Naive thymus-derived CD4-positive, alpha-beta T cell (primary cell): ENCODE measurements around the gene TRAF7. TPM values are rescaled to one million over a fixed set of nuclear protein-coding genes. Genes with fewer than 3 reads are reported as not detected.

Experiments used
- ATAC-seq: fragments of 150-1000 bp; cut with Tn5 transposase; 2 replicates; pipeline ENCODE4 v1.10.0; 2021; ENCODE audit warnings: mild to moderate bottlenecking, moderate library complexity
- CTCF ChIA-PET: fragments of 350-600 bp; sonication (Branson Sonifier 250); formaldehyde crosslinking; loops from one replicate; lab custom pipeline; 2021; ENCODE audit warnings: antibody characterized with exemption; lab: Charles Lee
- POLR2A ChIA-PET: fragments of 350-600 bp; sonication (Branson Sonifier 250); formaldehyde crosslinking; loops from one replicate; lab custom pipeline; 2021; ENCODE audit warnings: antibody characterized with exemption, inconsistent platforms; lab: Charles Lee
- DNase-seq, 9 donors: peaks; one replicate each; pipeline versions ENCODE4 v3.0.0 to v3.0.0-alpha.2; 2020 to 2022; ENCODE audit warnings: mixed read lengths in 1 of 9
- H3K27ac ChIP-seq: one replicate; pipeline ENCODE4 v1.7.0; 2013; ENCODE audit warnings: mild to moderate bottlenecking, low read depth, low read length, moderate library complexity
- H3K27me3 ChIP-seq, 2 donors: one replicate each; pipeline ENCODE4 v1.7.0; 2013; ENCODE audit warnings: low read length in 2 of 2, mild to moderate bottlenecking in 2 of 2, moderate library complexity in 2 of 2; ENCODE audit not compliant: control insufficient read depth in 2 of 2, insufficient read depth in 2 of 2
- H3K36me3 ChIP-seq, 3 experiments: 1 replicate in 2 of 3; 2 replicates in 1 of 3; pipeline ENCODE4 v1.7.0; 2013; ENCODE audit warnings: low read length in 3 of 3, mild to moderate bottlenecking in 3 of 3, moderate library complexity in 1 of 3; ENCODE audit not compliant: insufficient read depth in 3 of 3, control insufficient read depth in 2 of 3
- H3K4me1 ChIP-seq, 2 donors: one replicate each; pipeline ENCODE4 v1.7.0; 2013; ENCODE audit warnings: low read length in 2 of 2, mild to moderate bottlenecking in 2 of 2, moderate library complexity in 1 of 2; ENCODE audit not compliant: control insufficient read depth in 2 of 2, insufficient read depth in 2 of 2
- H3K4me3 ChIP-seq: 2 replicates; pipeline ENCODE4 v1.7.0; 2013; ENCODE audit warnings: mild to moderate bottlenecking, low read length
- H3K9me3 ChIP-seq, 3 experiments: 1 replicate in 2 of 3; 2 replicates in 1 of 3; pipeline ENCODE4 v1.7.0; 2013; ENCODE audit warnings: low read length in 3 of 3; ENCODE audit not compliant: control insufficient read depth in 2 of 3
- H3K27ac Mint-ChIP-seq, 9 donors: one replicate each; pipeline ENCODE4 v1.8.0; 2020 to 2022; ENCODE audit warnings: mixed read lengths in 9 of 9, mild to moderate bottlenecking in 8 of 9, moderate library complexity in 5 of 9, inconsistent platforms in 2 of 9
- H3K27me3 Mint-ChIP-seq, 5 donors: one replicate each; pipeline ENCODE4 v1.8.0; 2021 to 2022; ENCODE audit warnings: mixed read lengths in 5 of 5, mild to moderate bottlenecking in 1 of 5
- H3K36me3 Mint-ChIP-seq, 5 donors: one replicate each; pipeline ENCODE4 v1.8.0; 2020 to 2022; ENCODE audit warnings: mixed read lengths in 5 of 5, mild to moderate bottlenecking in 3 of 5, inconsistent platforms in 1 of 5
- H3K4me1 Mint-ChIP-seq, 7 donors: one replicate each; pipeline ENCODE4 v1.8.0; 2020 to 2022; ENCODE audit warnings: mixed read lengths in 7 of 7, mild to moderate bottlenecking in 3 of 7, inconsistent platforms in 1 of 7
- H3K4me3 Mint-ChIP-seq, 10 donors: one replicate each; pipeline ENCODE4 v1.8.0; 2020 to 2022; ENCODE audit warnings: mild to moderate bottlenecking in 10 of 10, mixed read lengths in 10 of 10, moderate library complexity in 6 of 10, inconsistent platforms in 2 of 10
- H3K9me3 Mint-ChIP-seq, 11 donors: one replicate each; pipeline ENCODE4 v1.8.0; 2020 to 2022; ENCODE audit warnings: mixed read lengths in 11 of 11, mild to moderate bottlenecking in 4 of 11, inconsistent platforms in 1 of 11, moderate library complexity in 1 of 11
- intact Hi-C, 2 donors: fragments of 100-400 bp; cut with micrococcal nuclease; formaldehyde crosslinking; loops; one replicate each; pipeline ENCODE4 v1.15.1; 2023
- polyA plus RNA-seq, 2 donors: library from polyadenylated mRNA; unstranded; fragments of 300-500 nt; fragmentation: Illumina TruSeq; gene quantifications; one replicate each; pipeline ENCODE4 v1.2.3, GENCODE V29; 2021
- total RNA-seq, 6 experiments: library from RNA in 5 of 6; stranded (reverse) in 5 of 6; gene quantifications; 1 replicate in 5 of 6; 2 replicates in 1 of 6; pipeline ENCODE4 v1.2.3 and lab custom pipeline; 2021 to 2026

TRAF7 gene
- total and polyA plus RNA-seq, 7 experiments from 2014 or later: 4.8 to 58.3 (median 34.8) TPM

DNA sequence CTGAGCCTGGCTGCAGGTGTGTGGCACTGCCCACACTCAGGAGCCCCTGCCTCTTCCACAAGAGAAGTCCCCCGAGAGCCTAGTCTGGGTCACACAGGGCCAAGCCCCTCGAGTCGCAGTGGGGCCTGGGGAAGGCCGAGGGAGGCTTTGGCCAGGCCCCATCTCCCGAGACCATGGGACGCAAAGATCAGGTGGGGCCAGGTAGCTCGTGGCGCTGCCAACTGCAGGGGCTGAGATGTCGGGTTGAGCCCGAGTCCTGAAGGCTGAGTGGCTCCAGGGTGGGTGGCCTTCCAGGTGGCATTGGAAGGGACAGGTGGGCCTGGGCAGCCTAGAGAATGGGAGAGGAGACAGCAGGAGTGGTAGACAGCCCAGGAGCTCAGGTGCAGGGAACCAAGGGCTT is 6.3 kb downstream of the TRAF7 start:
- no peak overlapping the region for H3K4me3 Mint-ChIP-seq
- Histone ChIP-seq H3K4me3 (no peak overlapping the region), H3K27me3 (no peaks in the 10 kb centered on the region), H3K36me3 (peaks cover 0 to 14% (median 3%) of the 10 kb centered on the region in 3 experiments), H3K4me1 (peaks cover 0 to 7% of the 10 kb centered on the region in 2 donors), H3K27ac (no peak overlapping the region), H3K9me3 (no peaks in the 10 kb centered on the region)
- H3K36me3 Mint-ChIP-seq: peaks cover 0 to 13% (median 0%) of the 10 kb centered on the region in 5 donors
- ATAC-seq: no peak
- no peak for DNase-seq
- ChIA-PET POLR2A (interaction anchor here (1.3 kb wide), 1 partner anchor 10 kb away, joined by 3 read pairs; no protein-coding TSS in a partner anchor), CTCF (interaction anchor here (1.0 kb wide), 1 partner anchor 158 kb away, joined by 3 read pairs; no protein-coding TSS in a partner anchor)
- peaks cover 6 to 16% (median 13%) of the 10 kb centered on the region in 7 donors for H3K4me1 Mint-ChIP-seq
- H3K9me3 Mint-ChIP-seq: no peaks in the 10 kb centered on the region
- peak overlapping the region in 1 of 9 donors; percentile 51 for H3K27ac Mint-ChIP-seq
- intact Hi-C loops: no loop called here
- no peaks in the 10 kb centered on the region for H3K27me3 Mint-ChIP-seq

DNA sequence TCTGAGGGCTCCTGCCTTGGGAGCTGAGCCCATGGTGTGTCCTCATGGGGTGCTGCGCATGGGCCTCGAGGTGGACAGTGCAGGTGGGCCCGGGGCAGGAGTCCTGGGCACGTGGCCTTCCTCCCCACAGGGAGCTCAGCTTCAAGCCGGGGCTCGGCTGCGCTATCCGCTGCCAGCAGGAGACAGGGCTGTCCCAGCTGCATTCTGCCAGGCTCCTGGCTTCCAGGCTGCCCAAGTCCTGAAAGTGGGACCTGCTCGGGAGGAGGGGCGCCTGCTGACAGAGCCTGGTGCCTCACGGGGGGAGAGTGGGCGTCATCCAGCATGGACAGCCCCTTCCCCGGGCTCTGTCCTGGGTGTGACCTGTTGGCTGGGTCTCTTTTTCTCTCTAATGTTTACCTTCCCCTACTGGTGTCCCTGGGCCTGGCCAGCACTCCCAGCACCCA is 7.1 kb downstream of the TRAF7 start:
- H3K9me3 ChIP-seq: no peaks in the 10 kb centered on the region
- CTCF ChIA-PET: interaction anchor here (1.0 kb wide), 1 partner anchor 159 kb away, joined by 3 read pairs; no protein-coding TSS in a partner anchor

DNA sequence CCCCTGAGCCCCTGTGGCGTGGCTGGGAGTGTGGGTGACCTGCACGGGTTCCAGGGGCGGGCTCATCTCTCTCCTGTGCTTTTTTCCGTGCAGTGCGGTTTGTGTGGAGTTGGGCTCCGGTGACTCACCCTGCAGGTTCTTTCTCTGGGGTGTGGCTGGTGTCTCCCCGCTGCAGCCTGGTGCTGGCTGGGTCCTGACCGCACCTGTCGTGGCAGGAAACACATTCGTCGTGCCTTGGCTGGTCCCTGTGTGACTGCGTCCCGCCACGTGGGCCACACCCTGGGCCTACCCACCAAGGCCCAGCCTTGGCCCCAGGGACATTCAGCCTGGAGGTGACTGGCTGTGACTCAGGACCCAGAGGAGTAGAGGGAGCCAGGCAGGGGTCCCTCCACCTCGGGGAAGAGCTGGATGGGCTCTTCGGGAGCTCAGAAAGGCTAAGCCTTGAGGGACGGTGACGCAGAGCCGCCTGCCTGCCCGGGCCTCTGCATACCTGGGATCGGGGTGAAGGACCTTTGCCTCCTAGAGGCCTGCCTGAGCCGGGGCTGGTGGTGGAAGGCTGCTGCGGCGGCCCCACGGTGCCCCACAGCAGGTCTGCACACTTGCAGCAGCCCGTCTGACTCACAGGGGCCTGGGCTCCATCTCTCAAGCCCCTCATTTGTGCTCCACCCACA is 7.8 kb downstream of the TRAF7 start:
- CTCF ChIA-PET: interaction anchor here (0.6 kb wide), 1 partner anchor 1135 kb away, joined by 4 read pairs; no protein-coding TSS in a partner anchor
- Histone ChIP-seq H3K36me3 (peaks cover 0 to 28% (median 3%) of the 10 kb centered on the region in 3 experiments), H3K27me3 (no peaks in the 10 kb centered on the region), H3K4me1 (no peaks in the 10 kb centered on the region), H3K27ac (no peak overlapping the region), H3K9me3 (no peaks in the 10 kb centered on the region), H3K4me3 (no peak overlapping the region)
- ATAC-seq (no peak), DNase-seq (no peak)
- H3K4me1 Mint-ChIP-seq: peaks cover 0 to 8% (median 0%) of the 10 kb centered on the region in 7 donors
- peaks cover 0 to 13% (median 0%) of the 10 kb centered on the region in 5 donors for H3K36me3 Mint-ChIP-seq
- no peak overlapping the region for H3K4me3 Mint-ChIP-seq
- H3K9me3 Mint-ChIP-seq: no peaks in the 10 kb centered on the region
- POLR2A ChIA-PET: interaction anchor here (0.6 kb wide), 1 partner anchor 8 kb away, joined by 3 read pairs; the partner anchor contains the start of gene TRAF7
- no peaks in the 10 kb centered on the region for H3K27me3 Mint-ChIP-seq
- H3K27ac Mint-ChIP-seq: peak overlapping the region in 2 of 9 donors; percentile 4 to 19
- intact Hi-C loops: no loop called here

More for the DNA sequence above, 7.1 kb downstream of the TRAF7 start:
- Mint-ChIP-seq H3K4me1 (peaks cover 0 to 8% (median 6%) of the 10 kb centered on the region in 7 donors), H3K36me3 (peaks cover 0 to 13% (median 0%) of the 10 kb centered on the region in 5 donors), H3K27me3 (no peaks in the 10 kb centered on the region), H3K27ac (no peak overlapping the region), H3K4me3 (no peak overlapping the region), H3K9me3 (no peaks in the 10 kb centered on the region)
- intact Hi-C loops: no loop called here
- H3K4me1 ChIP-seq: no peaks in the 10 kb centered on the region
- no peak for DNase-seq
- H3K36me3 ChIP-seq: peaks cover 0 to 22% (median 3%) of the 10 kb centered on the region in 3 experiments
- H3K27me3 ChIP-seq: no peaks in the 10 kb centered on the region
- H3K4me3 ChIP-seq: no peak overlapping the region
- no peak overlapping the region for H3K27ac ChIP-seq
- POLR2A ChIA-PET: no interaction called here
- no peak for ATAC-seq

DNA sequence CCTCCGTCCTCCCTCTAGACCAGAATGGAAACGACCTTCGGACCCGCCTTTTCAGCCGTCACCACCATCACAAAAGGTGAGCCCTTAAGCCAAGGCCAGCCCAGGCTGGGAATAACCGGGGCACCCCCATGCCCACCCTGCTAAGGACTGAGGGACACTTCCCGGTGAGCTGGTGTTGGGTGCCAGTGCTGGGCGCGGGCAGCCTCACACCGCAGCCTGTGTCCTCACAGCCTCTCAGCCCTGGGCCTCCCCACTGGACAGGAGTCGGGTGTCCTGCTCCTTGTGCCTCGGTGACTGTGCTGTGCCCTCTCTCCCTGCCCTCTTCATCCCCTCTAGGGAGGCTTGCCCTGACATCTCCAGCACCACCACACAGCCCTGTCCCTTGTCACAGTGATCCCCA is 10.3 kb downstream of the TRAF7 start:
- Histone ChIP-seq H3K9me3 (no peaks in the 10 kb centered on the region), H3K4me3 (no peak overlapping the region), H3K36me3 (peaks cover 0 to 32% (median 3%) of the 10 kb centered on the region in 3 experiments), H3K27ac (no peak overlapping the region), H3K4me1 (no peaks in the 10 kb centered on the region), H3K27me3 (no peaks in the 10 kb centered on the region)
- POLR2A ChIA-PET: interaction anchor here (0.5 to 1.8 kb wide), 2 partner anchors 11 to 1476 kb away, joined by 4 to 6 read pairs; partner anchors contain the start of genes TRAF7 and WDR24
- no peak for ATAC-seq
- CTCF ChIA-PET: no interaction called here
- intact Hi-C loops: no loop called here
- H3K36me3 Mint-ChIP-seq: peaks cover 0 to 13% (median 0%) of the 10 kb centered on the region in 5 donors
- DNase-seq: no peak
- peak overlapping the region in 2 of 9 donors; percentile 25 to 56 for H3K27ac Mint-ChIP-seq
- H3K27me3 Mint-ChIP-seq: no peaks in the 10 kb centered on the region
- no peaks in the 10 kb centered on the region for H3K9me3 Mint-ChIP-seq
- H3K4me1 Mint-ChIP-seq: peaks cover 0 to 3% (median 0%) of the 10 kb centered on the region in 7 donors
- no peak overlapping the region for H3K4me3 Mint-ChIP-seq

DNA sequence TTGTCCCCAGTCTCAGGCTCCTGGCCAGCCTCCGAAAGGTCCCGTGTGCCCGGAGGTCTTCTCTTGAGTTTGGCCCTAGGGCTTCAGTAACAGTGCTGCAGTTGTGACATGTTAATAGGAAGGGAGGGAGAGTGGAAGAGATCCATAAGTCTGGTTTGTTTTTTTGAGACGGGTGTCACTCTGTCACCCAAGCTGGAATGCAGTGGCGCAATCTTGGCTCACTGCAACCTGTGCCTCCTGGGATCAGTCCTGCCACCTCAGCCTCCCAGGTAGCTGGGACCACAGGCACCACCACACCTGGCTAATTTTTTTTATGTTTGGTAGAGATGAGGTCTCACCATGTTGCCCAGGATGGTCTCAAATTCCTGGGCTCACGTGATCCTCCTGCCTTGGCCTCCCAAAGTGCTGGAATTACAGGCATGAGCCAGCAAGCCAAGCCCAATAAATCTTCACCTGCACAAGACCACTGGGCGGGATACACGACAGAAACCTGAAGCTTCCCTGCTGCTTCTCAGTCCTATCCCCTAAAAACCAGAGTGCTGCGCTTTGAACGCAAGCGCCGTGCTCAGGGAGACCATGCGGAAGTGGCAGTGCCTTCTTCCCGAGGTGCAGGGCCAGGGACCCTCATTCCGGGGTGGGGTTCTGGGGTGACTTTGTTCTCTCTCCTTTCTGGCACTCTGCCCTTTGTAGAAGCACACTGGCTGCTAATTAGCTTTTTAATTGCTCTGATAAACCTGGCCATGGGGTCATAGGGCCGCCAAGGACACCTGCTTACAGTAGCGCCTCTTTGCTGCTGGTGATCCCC is 10.9 kb downstream of the TRAF7 start:
- peak overlapping the region in 2 of 9 donors; percentile 25 to 56 for H3K27ac Mint-ChIP-seq
- H3K9me3 Mint-ChIP-seq: no peaks in the 10 kb centered on the region
- no peaks in the 10 kb centered on the region for H3K27me3 Mint-ChIP-seq
- no peaks in the 10 kb centered on the region for H3K4me1 ChIP-seq
- H3K27me3 ChIP-seq: no peaks in the 10 kb centered on the region
- H3K4me3 ChIP-seq: no peak overlapping the region
- no peak overlapping the region for H3K27ac ChIP-seq
- intact Hi-C loops: no loop called here
- H3K36me3 ChIP-seq: peaks cover 0 to 35% (median 3%) of the 10 kb centered on the region in 3 experiments
- H3K9me3 ChIP-seq: no peaks in the 10 kb centered on the region
- ATAC-seq (no peak), DNase-seq (no peak)
- H3K4me1 Mint-ChIP-seq: peaks cover 0 to 3% (median 0%) of the 10 kb centered on the region in 7 donors
- ChIA-PET POLR2A (interaction anchor here (0.6 to 1.8 kb wide), 2 partner anchors 12 to 1322 kb away, joined by 3 to 6 read pairs; partner anchors contain the start of gene TRAF7), CTCF (interaction anchor here (0.8 kb wide), 1 partner anchor 21 kb away, joined by 3 read pairs; no protein-coding TSS in a partner anchor)
- H3K36me3 Mint-ChIP-seq: peaks cover 0 to 13% (median 0%) of the 10 kb centered on the region in 5 donors
- no peak overlapping the region for H3K4me3 Mint-ChIP-seq

DNA sequence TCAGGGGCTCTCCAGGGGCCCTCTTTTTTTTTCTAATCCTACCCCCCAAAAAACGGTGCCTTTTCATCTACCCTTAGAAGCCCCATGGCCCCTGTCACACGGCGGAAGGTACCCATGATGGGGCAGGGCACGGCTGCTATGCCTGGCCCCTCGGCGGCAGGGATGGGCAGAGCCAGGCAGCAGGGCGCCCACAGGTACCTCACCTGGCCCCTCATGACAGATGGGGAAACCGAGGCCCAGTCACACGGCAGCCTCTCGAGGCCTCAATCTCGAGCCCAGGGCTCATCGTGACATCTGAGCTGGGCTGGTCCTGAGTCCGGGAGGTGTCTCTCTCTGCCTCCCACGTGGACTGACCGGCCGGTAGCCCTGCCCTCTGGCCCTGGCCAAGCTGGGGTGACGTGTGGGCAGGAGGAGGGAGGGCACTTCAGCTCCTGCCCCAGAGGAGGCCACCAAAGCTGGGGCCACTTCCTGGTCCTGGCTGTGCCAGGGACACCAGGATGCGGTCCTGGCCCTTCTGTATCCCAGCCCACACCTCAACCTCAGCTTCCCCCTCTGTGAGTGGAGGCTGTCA is 11.6 kb downstream of the TRAF7 start:
- H3K9me3 Mint-ChIP-seq: no peaks in the 10 kb centered on the region
- intact Hi-C loops: no loop called here
- Histone ChIP-seq H3K27ac (no peak overlapping the region), H3K4me3 (no peak overlapping the region), H3K27me3 (no peaks in the 10 kb centered on the region), H3K9me3 (no peaks in the 10 kb centered on the region), H3K4me1 (no peaks in the 10 kb centered on the region), H3K36me3 (peaks cover 0 to 42% (median 3%) of the 10 kb centered on the region in 3 experiments)
- no peak overlapping the region for H3K27ac Mint-ChIP-seq
- no peak for ATAC-seq
- H3K4me1 Mint-ChIP-seq: peaks cover 0 to 3% (median 0%) of the 10 kb centered on the region in 7 donors
- no peak for DNase-seq
- H3K4me3 Mint-ChIP-seq: no peak overlapping the region
- peaks cover 0 to 9% (median 0%) of the 10 kb centered on the region in 5 donors for H3K36me3 Mint-ChIP-seq
- H3K27me3 Mint-ChIP-seq: no peaks in the 10 kb centered on the region
- POLR2A ChIA-PET: interaction anchor here (0.6 to 1.8 kb wide), 2 partner anchors 12 to 1323 kb away, joined by 3 to 6 read pairs; partner anchors contain the start of gene TRAF7
- CTCF ChIA-PET: interaction anchor here (0.8 kb wide), 1 partner anchor 20 kb away, joined by 3 read pairs; no protein-coding TSS in a partner anchor
